Stimulated activated naive CD4-positive, alpha-beta T cell treated with Interleukin-2 at 50 U/mL for 16 hours (primary cell): ENCODE measurements around the gene GNAO1.

ENCODE experiments used
- DNase-seq: peaks from one replicate; lab custom pipeline; 2025; lab: John Stamatoyannopoulos, UW

Gene GNAO1

GRCh38 chr16:56241596-56241995 lies 50.3 kb downstream of the GNAO1 start:
- DNase-seq: no peak

- DNase-seq: no peak
Measured at GRCh38 chr16:56242740-56243139, 51.5 kb downstream of the GNAO1 start.

GRCh38 chr16:56244612-56245011 lies 53.3 kb downstream of the GNAO1 start:
- DNase-seq: no peak

- no peak for DNase-seq
Measured at GRCh38 chr16:56245197-56245596, 53.9 kb downstream of the GNAO1 start.

- no peak for DNase-seq
Measured at GRCh38 chr16:56246051-56246817, 54.9 kb downstream of the GNAO1 start.

GRCh38 chr16:56247018-56247417 lies 55.7 kb downstream of the GNAO1 start:
- DNase-seq: no peak

- DNase-seq: no peak
Measured at GRCh38 chr16:56247808-56248207, 56.5 kb downstream of the GNAO1 start.

- DNase-seq: no peak
Measured at GRCh38 chr16:56252835-56253234, 61.5 kb downstream of the GNAO1 start.

GRCh38 chr16:56255904-56256303 lies 64.6 kb downstream of the GNAO1 start:
- no peak for DNase-seq

- no peak for DNase-seq
Measured at GRCh38 chr16:56257239-56257638, 66.0 kb downstream of the GNAO1 start.

GRCh38 chr16:56257666-56258342 lies 66.5 kb downstream of the GNAO1 start:
- no peak for DNase-seq

GRCh38 chr16:56258508-56259424 lies 67.5 kb downstream of the GNAO1 start:
- DNase-seq: no peak

GRCh38 chr16:56259425-56259779 lies 68.1 kb downstream of the GNAO1 start:
- DNase-seq: no peak

GRCh38 chr16:56260378-56261160 lies 69.3 kb downstream of the GNAO1 start:
- DNase-seq: no peak

GRCh38 chr16:56261656-56262055 lies 70.4 kb downstream of the GNAO1 start:
- DNase-seq: no peak

- peak; percentile 40 for DNase-seq
Measured at GRCh38 chr16:56262148-56262547, 70.9 kb downstream of the GNAO1 start.

GRCh38 chr16:56262551-56263245 lies 71.4 kb downstream of the GNAO1 start:
- no peak for DNase-seq

- no peak for DNase-seq
Measured at GRCh38 chr16:56263711-56264608, 72.7 kb downstream of the GNAO1 start.

- no peak for DNase-seq
Measured at GRCh38 chr16:56264609-56264972, 73.3 kb downstream of the GNAO1 start.

- DNase-seq: no peak
Measured at GRCh38 chr16:56265184-56265583, 73.9 kb downstream of the GNAO1 start.
